ENCODE data around the gene RBM4.

RBM4 gene

DNA sequence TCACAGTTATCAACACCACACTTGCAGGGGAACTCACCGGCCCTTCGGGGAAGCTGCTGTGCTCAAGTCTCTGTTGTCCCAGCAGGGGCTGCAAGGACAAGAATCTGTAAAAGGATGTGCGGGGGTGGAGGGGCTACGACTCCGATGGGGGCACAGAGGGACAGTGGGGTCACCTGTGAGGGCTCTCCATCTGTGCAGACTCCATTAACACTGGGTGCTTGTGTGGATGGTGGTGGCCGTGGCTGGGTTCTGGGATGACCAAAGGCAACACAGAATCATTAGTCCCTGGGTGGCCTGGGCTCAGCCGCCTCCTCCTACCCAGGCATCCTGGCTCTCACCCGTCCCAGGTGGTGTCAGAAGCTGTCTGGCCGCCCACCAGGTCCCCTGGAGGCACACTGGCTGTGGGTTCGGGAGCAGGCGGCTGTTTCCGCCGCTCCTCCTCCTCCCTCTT, 49.4 kb downstream of the RBM4 start:
- in situ Hi-C loops (cut with MboI; ENCODE audit: low sequenced_read_pairs): no loop called here

DNA sequence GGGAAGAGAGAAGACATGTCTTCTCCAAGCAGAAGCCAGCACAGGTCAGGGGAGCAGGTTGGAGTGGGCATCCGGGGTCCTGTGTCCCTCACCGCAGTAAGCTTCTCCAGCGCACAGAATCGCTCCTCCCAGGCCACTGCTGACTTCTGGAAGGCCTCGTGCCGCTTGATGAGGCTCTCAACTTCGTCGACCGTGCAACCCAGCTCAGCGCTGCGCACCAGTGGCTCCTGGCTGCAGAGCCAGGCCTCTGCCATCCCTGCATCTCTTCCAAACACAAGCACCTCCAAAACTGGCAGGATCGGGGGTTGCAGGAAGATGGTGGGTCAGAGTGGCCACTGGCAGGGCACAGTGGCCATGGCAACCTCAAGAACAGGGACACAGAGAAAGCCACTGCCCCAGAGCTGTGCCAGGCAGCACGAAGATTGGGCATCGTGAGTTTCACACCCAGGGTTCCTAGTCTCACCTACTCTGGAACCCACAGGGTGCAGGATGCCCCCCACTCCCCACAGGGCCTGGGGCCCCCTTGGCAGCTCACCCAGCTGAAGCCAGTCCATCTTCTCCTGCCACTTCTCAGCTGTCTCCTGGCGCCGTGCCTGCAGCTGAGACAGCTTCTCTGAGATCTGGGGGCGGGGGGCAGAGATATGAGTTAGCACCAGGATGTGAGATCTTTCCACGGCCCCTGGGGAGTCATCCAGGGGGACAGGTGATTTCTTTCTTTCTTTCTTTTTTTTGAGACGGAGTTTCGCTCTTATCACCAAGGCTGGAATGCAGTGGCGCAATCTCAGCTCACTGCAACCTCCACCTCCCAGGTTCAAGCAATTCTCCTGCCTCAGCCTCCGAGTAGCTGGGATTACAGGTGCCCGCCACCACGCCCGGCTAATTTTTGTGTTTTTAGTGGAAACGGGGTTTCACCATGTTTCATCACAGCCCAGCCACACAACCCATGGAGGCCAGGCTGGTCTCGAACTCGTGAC, 50.3 kb downstream of the RBM4 start:
- in situ Hi-C loops (cut with MboI; ENCODE audit: low sequenced_read_pairs): no loop called here

GRCh38 chr11:66689661-66690590, 51.4 kb downstream of the RBM4 start:
- in situ Hi-C loops (cut with MboI; ENCODE audit: low sequenced_read_pairs): no loop called here

GRCh38 chr11:66691311-66691980, 52.9 kb downstream of the RBM4 start:
- in situ Hi-C loops (cut with MboI; ENCODE audit: low sequenced_read_pairs): no loop called here

DNA sequence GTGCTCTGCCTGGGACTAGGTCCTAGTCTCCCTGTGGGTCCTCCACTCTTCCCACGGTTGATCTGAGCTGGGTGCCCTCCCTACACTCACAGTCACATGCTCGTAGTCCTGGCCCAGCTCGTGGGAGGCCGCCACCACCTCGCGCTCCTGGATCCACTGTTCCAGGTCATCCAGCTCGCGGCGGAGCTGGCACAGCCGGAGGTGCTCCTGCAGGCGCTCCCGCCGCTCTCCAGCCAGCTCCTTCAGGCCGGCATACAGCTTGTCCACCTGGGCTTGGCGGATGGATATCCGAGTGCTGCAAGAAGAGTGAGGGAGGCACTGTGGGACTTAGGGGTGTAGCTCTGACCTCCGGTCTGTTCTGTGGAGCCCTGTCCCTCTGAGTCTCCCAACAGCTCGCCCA, 53.9 kb downstream of the RBM4 start:
- in situ Hi-C loops (cut with MboI; ENCODE audit: low sequenced_read_pairs): no loop called here

DNA sequence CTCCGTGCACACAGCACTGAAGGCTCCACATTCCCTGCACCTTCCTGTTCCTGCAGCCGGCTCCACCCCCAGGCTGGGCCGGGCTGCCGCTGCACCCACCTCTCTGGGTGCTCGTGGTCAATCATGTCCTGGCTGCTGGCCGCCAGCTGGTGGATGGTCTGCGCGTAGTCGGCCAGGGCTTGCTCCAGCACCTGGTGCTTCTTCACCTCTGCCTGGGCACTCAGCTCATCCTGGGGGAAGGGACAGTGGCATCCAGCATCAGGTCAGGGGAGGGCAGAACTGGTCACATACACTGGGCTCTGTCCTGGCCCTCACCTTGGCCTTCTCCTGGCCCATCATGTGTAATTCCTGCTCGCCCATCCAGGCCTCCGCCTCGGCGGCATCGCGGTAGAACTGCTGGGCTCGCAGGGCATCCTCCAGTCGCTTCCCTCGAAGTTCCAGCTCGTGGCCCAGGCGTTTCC, 54.4 kb downstream of the RBM4 start:
- in situ Hi-C loops (cut with MboI; ENCODE audit: low sequenced_read_pairs): no loop called here

GRCh38 chr11:66693356-66694055, 55.0 kb downstream of the RBM4 start:
- in situ Hi-C loops (cut with MboI; ENCODE audit: low sequenced_read_pairs): no loop called here

- in situ Hi-C loops (cut with MboI; ENCODE audit: low sequenced_read_pairs): no loop called here
Observed at GRCh38 chr11:66694056-66694410, 55.5 kb downstream of the RBM4 start.

- in situ Hi-C loops (cut with MboI; ENCODE audit: low sequenced_read_pairs): no loop called here
Observed at GRCh38 chr11:66694732-66695207, 56.3 kb downstream of the RBM4 start.
